Left lung (tissue), 10 donors: Measurements from ENCODE around the gene ZCCHC18. TPM values are rescaled to one million over a fixed set of nuclear protein-coding genes. Genes with fewer than 3 reads are reported as not detected.

Experiments used
- ATAC-seq: fragments of 200-7000 bp; cut with Tn5 transposase; one replicate; pipeline ENCODE4 v1.9.1; 2020; ENCODE audit warnings: moderate library complexity
- DNase-seq, 4 donors: peaks; one replicate each; pipeline ENCODE4 v3.0.0-alpha.2; 2013 to 2020
- H3K27ac ChIP-seq, 2 donors: fragments of 200-600 bp; sonication (generic) in 1 of 2; one replicate each; pipeline versions ENCODE4 v1.5.0 to v1.8.0; 2020 to 2021
- H3K27me3 ChIP-seq, 2 donors: fragments of 200-600 bp; sonication (generic) in 1 of 2; one replicate each; pipeline versions ENCODE4 v1.5.0 to v1.8.0; 2020 to 2021
- H3K36me3 ChIP-seq, 2 donors: fragments of 200-600 bp; sonication (generic) in 1 of 2; one replicate each; pipeline versions ENCODE4 v1.5.0 to v1.8.0; 2020 to 2021
- H3K4me1 ChIP-seq, 2 donors: fragments of 200-600 bp; one replicate each; pipeline ENCODE4 v1.8.0; 2021
- H3K4me3 ChIP-seq, 2 donors: fragments of 200-600 bp; sonication (generic) in 1 of 2; one replicate each; pipeline versions ENCODE4 v1.5.0 to v1.8.0; 2020 to 2021; ENCODE audit warnings: mild to moderate bottlenecking in 1 of 2
- H3K9me3 ChIP-seq, 2 donors: fragments of 200-600 bp; sonication (generic) in 1 of 2; one replicate each; pipeline versions ENCODE4 v1.5.0 to v1.8.0; 2020 to 2021
- intact Hi-C, 2 donors: fragments of 100-400 bp; cut with DNase I; formaldehyde crosslinking; loops; one replicate each; pipeline versions ENCODE4 v1.11.2 to v1.14.2; 2022
- polyA plus RNA-seq, 6 donors: library from polyadenylated mRNA; unstranded; fragments of 120-200 nt; gene quantifications; one replicate each; pipeline ENCODE4 v1.2.1, GENCODE V29; 2013; ENCODE audit not compliant: insufficient read length in 6 of 6
- total RNA-seq, 2 donors: library from RNA; stranded (reverse); fragmentation: NEBNext Ultra II Directional; extraction: Animal tissue kit (Norgen Biotek cat#: 25700); gene quantifications; one replicate each; pipeline ENCODE4 v1.2.1, GENCODE V29; 2021
- TF ChIP-seq, protein P1 (sequence below), 2 donors: fragments of 200-600 bp; sonication (generic) in 1 of 2; IDR thresholded peaks; one replicate each; pipeline versions ENCODE4 v1.5.0 to v1.8.0; 2021; ENCODE audit warnings: antibody characterized with exemption in 2 of 2
- donor health status: DM: no; HTN: yes; CAD: no.
- donor health status: DM: no; HTN: no; CAD: no.

Gene ZCCHC18
- total and polyA plus RNA-seq, 8 donors = 0.42 to 5.7 (median 4.8) TPM

DNA sequence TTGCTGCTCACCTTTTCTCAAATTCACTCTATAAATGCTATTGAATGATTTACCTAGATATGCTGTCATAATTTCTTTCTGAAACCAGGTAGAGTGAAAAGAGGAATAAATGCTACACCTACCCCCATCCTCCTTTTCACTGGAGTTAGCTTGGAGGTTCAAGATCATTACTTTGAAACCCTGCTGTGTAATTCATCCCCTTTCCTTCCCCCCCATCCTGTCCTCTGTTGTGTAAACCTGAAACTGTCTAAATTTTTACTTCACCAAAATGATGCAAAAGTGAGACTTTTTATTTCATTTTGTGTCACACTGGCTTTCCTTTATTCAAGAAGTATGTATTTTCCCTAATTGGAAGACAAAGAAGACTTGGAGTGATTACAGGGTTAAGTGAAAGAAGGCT, 5.4 kb downstream of the ZCCHC18 start:
- intact Hi-C loops = no loop called here
- H3K4me1 ChIP-seq = no peaks in the 10 kb centered on the region
- H3K36me3 ChIP-seq = no peaks in the 10 kb centered on the region
- DNase-seq (no peak), ATAC-seq (no peak)
- no peak overlapping the region for H3K27ac ChIP-seq
- H3K4me3 ChIP-seq = no peak overlapping the region
- TF ChIP-seq, protein P1, sequence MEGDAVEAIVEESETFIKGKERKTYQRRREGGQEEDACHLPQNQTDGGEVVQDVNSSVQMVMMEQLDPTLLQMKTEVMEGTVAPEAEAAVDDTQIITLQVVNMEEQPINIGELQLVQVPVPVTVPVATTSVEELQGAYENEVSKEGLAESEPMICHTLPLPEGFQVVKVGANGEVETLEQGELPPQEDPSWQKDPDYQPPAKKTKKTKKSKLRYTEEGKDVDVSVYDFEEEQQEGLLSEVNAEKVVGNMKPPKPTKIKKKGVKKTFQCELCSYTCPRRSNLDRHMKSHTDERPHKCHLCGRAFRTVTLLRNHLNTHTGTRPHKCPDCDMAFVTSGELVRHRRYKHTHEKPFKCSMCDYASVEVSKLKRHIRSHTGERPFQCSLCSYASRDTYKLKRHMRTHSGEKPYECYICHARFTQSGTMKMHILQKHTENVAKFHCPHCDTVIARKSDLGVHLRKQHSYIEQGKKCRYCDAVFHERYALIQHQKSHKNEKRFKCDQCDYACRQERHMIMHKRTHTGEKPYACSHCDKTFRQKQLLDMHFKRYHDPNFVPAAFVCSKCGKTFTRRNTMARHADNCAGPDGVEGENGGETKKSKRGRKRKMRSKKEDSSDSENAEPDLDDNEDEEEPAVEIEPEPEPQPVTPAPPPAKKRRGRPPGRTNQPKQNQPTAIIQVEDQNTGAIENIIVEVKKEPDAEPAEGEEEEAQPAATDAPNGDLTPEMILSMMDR (IDR thresholded peaks at IDR 0.05) = no peak
- H3K9me3 ChIP-seq = no peaks in the 10 kb centered on the region
- H3K27me3 ChIP-seq = peaks cover 0 to 3% of the 10 kb centered on the region in 2 donors

DNA sequence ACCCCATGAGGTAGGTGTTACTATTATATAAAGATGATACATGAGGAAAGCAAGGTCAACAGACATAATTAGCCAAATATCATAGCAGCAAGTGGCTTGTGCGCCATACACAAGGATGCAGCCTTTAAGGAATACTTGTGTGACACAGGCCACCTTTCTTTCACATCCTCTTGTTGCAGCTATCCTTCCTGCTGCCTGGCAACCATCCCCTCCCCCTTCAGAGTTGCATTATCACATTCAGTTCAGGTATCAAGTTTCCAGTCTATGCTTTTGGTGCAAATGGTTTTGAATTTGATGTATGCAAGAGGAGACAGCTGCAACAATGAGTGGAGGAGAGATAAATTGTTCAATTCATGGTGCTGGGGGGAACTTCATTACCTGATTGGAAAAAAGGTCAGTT, 6.4 kb downstream of the ZCCHC18 start:
- Histone ChIP-seq H3K4me3 (no peak overlapping the region), H3K9me3 (no peaks in the 10 kb centered on the region), H3K36me3 (no peaks in the 10 kb centered on the region), H3K4me1 (no peaks in the 10 kb centered on the region), H3K27ac (no peak overlapping the region), H3K27me3 (no peaks in the 10 kb centered on the region)
- intact Hi-C loops = no loop called here
- ATAC-seq (no peak), DNase-seq (no peak)
- TF ChIP-seq, protein P1 (IDR thresholded peaks at IDR 0.05) = no peak

DNA sequence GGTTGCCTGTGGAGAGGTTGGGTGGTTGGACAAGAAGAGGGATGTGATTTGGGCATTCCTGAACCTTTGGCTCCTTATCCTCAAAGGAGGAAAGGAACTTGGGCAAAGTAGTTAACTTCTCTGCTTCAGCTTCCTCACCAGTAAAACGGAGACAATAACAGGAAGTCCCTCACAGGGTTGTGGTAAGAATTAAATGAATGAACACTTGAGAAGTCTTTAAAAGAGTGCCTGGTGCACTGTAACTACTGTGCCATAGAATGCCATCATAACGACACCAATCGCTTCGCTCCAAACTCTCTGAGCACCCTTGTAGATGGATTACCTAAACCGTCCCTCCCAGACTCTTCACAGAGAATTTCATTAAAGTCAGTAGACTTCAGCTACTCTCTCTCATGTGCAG, 10.5 kb downstream of the ZCCHC18 start:
- H3K36me3 ChIP-seq = no peaks in the 10 kb centered on the region
- DNase-seq (no peak), ATAC-seq (no peak)
- intact Hi-C loops = no loop called here
- H3K27me3 ChIP-seq = no peaks in the 10 kb centered on the region
- H3K4me3 ChIP-seq = no peak overlapping the region
- H3K4me1 ChIP-seq = no peaks in the 10 kb centered on the region
- no peak overlapping the region for H3K27ac ChIP-seq
- H3K9me3 ChIP-seq = no peaks in the 10 kb centered on the region
- TF ChIP-seq, protein P1 (IDR thresholded peaks at IDR 0.05) = no peak

DNA sequence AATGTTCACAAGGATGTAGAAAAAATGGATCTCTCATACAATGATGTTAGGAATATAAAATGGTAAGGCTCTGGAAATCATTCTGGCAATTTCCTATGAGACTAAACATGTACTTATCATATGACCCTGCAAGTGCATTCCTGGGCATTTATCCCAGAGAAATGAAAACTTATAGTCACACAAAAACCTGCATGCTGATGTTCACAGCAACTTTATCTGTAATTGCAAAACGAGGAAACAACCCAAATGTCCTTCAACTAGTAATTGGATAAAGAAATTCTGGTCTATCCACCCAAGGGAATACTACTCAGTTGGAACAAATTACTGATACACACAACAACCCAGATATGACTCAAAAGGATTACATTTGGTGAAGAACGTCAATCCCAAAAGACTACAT, 14.5 kb downstream of the ZCCHC18 start:
- H3K4me3 ChIP-seq = no peak overlapping the region
- peaks cover 0 to 12% of the 10 kb centered on the region in 2 donors for H3K36me3 ChIP-seq
- no peaks in the 10 kb centered on the region for H3K9me3 ChIP-seq
- ATAC-seq (no peak), DNase-seq (no peak)
- H3K27me3 ChIP-seq = no peaks in the 10 kb centered on the region
- intact Hi-C loops = no loop called here
- H3K27ac ChIP-seq = no peak overlapping the region
- no peaks in the 10 kb centered on the region for H3K4me1 ChIP-seq
- TF ChIP-seq, protein P1 (IDR thresholded peaks at IDR 0.05) = no peak

DNA sequence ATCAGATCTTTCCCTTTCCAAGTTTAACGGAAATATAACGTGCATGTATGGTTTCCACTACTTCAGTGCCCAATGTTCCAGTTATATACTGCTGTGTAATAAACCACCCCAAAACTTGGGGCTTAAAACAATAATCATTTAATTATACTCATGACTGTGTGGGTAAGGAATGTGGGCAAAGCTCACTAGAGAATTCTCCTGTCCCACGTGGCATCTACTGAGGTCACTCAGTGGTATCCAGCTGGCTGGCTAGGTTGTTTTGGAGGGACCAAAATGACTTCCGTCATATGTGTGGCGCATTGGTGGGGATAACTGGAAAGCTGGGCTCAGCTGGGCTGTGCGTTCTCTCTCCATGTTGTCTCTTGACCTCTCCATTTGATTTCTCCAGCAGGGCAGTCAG, 18.5 kb downstream of the ZCCHC18 start:
- H3K4me3 ChIP-seq = no peak overlapping the region
- ATAC-seq (no peak), DNase-seq (no peak)
- no peaks in the 10 kb centered on the region for H3K27me3 ChIP-seq
- intact Hi-C loops = no loop called here
- TF ChIP-seq, protein P1 (IDR thresholded peaks at IDR 0.05) = no peak
- no peaks in the 10 kb centered on the region for H3K4me1 ChIP-seq
- no peak overlapping the region for H3K27ac ChIP-seq
- peaks cover 0 to 12% of the 10 kb centered on the region in 2 donors for H3K36me3 ChIP-seq
- no peaks in the 10 kb centered on the region for H3K9me3 ChIP-seq
